Peyer's patch (tissue), 4 donors: ENCODE measurements around the gene AKAP6.

Experiments
- POLR2A ChIP-seq, 2 donors: fragments of 450-650 bp; IDR thresholded peaks; one replicate each; pipeline ENCODE4 v1.5.1; 2017; ENCODE audit warnings: antibody characterized with exemption in 2 of 2, mild to moderate bottlenecking in 2 of 2, moderate library complexity in 2 of 2
- TF ChIP-seq, protein P1 (sequence below), 6 experiments: fragments of 450-650 bp in 4 of 6; fragments of 200-600 bp in 2 of 6; sonication (generic) in 1 of 6; IDR thresholded peaks; one replicate each; pipeline ENCODE4 v1.5.1; 2017 to 2019; ENCODE audit warnings: antibody characterized with exemption in 6 of 6, mild to moderate bottlenecking in 3 of 6, moderate library complexity in 1 of 6

DNA sequence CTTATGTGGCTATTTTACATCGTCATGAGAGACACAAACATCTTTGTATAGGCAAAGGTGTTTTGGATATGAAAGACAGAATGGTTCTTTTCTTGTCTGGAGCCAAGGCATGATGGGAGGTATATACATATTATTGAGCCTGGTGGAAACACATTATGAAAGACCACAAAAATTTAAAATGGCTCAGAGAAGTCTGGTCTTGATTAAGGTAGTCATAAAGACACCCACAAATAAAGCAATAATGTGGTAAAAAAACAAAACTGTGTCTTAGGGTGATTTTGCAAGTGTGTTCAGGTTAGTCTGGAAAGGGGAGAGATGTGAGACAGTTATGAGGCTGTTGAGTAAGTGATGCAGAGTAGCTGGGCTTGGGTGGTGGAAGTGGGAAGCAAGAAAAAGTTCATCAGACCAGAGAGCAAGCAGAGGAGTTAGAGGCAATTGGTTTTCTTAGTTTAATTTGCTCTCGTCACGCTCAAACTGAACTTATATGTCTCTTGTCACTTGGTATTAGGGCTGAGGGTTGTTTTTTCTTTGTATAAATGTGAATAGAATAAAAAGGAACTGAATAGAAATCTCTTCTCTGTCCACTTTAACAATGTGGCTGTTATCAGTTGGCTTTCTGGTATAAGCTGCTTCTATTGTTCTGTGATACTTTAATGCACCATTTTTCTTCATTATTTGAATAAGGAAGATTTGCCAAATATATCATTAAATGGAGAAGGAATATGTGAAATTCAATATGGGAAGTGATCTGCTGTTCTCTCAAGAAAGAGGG is 115.0 kb downstream of the AKAP6 start:
- TF ChIP-seq, protein P1, sequence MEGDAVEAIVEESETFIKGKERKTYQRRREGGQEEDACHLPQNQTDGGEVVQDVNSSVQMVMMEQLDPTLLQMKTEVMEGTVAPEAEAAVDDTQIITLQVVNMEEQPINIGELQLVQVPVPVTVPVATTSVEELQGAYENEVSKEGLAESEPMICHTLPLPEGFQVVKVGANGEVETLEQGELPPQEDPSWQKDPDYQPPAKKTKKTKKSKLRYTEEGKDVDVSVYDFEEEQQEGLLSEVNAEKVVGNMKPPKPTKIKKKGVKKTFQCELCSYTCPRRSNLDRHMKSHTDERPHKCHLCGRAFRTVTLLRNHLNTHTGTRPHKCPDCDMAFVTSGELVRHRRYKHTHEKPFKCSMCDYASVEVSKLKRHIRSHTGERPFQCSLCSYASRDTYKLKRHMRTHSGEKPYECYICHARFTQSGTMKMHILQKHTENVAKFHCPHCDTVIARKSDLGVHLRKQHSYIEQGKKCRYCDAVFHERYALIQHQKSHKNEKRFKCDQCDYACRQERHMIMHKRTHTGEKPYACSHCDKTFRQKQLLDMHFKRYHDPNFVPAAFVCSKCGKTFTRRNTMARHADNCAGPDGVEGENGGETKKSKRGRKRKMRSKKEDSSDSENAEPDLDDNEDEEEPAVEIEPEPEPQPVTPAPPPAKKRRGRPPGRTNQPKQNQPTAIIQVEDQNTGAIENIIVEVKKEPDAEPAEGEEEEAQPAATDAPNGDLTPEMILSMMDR (IDR thresholded peaks at IDR 0.05), result no peak
- TF ChIP-seq POLR2A (IDR thresholded peaks at IDR 0.05), result no peak
